Stimulated activated CD4-positive, alpha-beta T cell treated with anti-CD3 and anti-CD28 coated beads, Interleukin-1b, Interleukin-23, amount 100 ng/mL, for 4 hours (primary cell): Measurements from ENCODE around the gene DPM3.
A peak's percentile ranks its signal among the peaks of the same experiment; 100 is the strongest.
"Not testable (repeated sequence)": the region's sequence is repeated elsewhere in the genome, so short reads cannot be mapped to it uniquely, and the experiment has no call there.

Experiments used
- DNase-seq, 2 donors: peaks; one replicate each; pipeline ENCODE4 v3.0.0-alpha.2; 2020; ENCODE audit warnings: low read depth in 2 of 2

DPM3 gene

GRCh38 chr1:155158991-155159390 lies 18.7 kb upstream of the DPM3 start:
- DNase-seq, result no peak

GRCh38 chr1:155155996-155156643 lies 15.8 kb upstream of the DPM3 start:
- DNase-seq, result not testable (repeated sequence)

- DNase-seq, result no peak
Observed at GRCh38 chr1:155145491-155145890, 5.2 kb upstream of the DPM3 start.

GRCh38 chr1:155141749-155142148 lies 1.4 kb upstream of the DPM3 start:
- no peak for DNase-seq

- no peak for DNase-seq
Observed at GRCh38 chr1:155140630-155140953, 261 bp upstream of the DPM3 start.

- no peak for DNase-seq
Observed at GRCh38 chr1:155137154-155137949, 3.0 kb downstream of the DPM3 start.

- no peak for DNase-seq
Observed at GRCh38 chr1:155136748-155137147, 3.6 kb downstream of the DPM3 start.

- peak; percentile 86 to 92 for DNase-seq
Observed at GRCh38 chr1:155135415-155136028, 4.8 kb downstream of the DPM3 start, which contains the start of gene SLC50A1. TSS of gene SLC50A1 (plus strand) at chr1:155135852. CDS start at chr1:155135912, 60 bp downstream.

GRCh38 chr1:155134880-155135414 lies 5.4 kb downstream of the DPM3 start:
- peak; percentile 54 to 72 for DNase-seq

- DNase-seq, result no peak
Observed at GRCh38 chr1:155134322-155134721, 6.0 kb downstream of the DPM3 start.

GRCh38 chr1:155133799-155134281 lies 6.5 kb downstream of the DPM3 start:
- no peak for DNase-seq

- no peak for DNase-seq
Observed at GRCh38 chr1:155131856-155132255, 8.5 kb downstream of the DPM3 start.

GRCh38 chr1:155131285-155131684 lies 9.0 kb downstream of the DPM3 start:
- DNase-seq, result no peak

GRCh38 chr1:155130272-155131006 lies 9.9 kb downstream of the DPM3 start:
- no peak for DNase-seq

- no peak for DNase-seq
Observed at GRCh38 chr1:155128755-155129473, 11.4 kb downstream of the DPM3 start.

GRCh38 chr1:155127967-155128754 lies 12.2 kb downstream of the DPM3 start:
- DNase-seq, result no peak

- DNase-seq, result peak in 1 of 2 donors; percentile 50
Observed at GRCh38 chr1:155127105-155127966, 13.0 kb downstream of the DPM3 start, which contains the start of gene EFNA1. TSS of gene EFNA1 (plus strand) at chr1:155127876. CDS start at chr1:155127978, 102 bp downstream.

GRCh38 chr1:155126556-155127104 lies 13.7 kb downstream of the DPM3 start:
- no peak for DNase-seq
